Upper lobe of left lung (tissue), 4 donors: ENCODE measurements around the gene PCDH1.

Experiments used
- POLR2A ChIP-seq, 4 donors: fragments of 450-650 bp; IDR thresholded peaks; one replicate each; pipeline ENCODE4 v1.5.1; 2016 to 2017; ENCODE audit warnings: antibody characterized with exemption in 4 of 4, mild to moderate bottlenecking in 2 of 4
- TF ChIP-seq, protein P1 (sequence below), 6 experiments: fragments of 450-650 bp in 4 of 6; fragments of 200-600 bp in 2 of 6; sonication (generic) in 2 of 6; IDR thresholded peaks; one replicate each; pipeline ENCODE4 v1.5.1; 2016 to 2019; ENCODE audit warnings: antibody characterized with exemption in 6 of 6

DNA sequence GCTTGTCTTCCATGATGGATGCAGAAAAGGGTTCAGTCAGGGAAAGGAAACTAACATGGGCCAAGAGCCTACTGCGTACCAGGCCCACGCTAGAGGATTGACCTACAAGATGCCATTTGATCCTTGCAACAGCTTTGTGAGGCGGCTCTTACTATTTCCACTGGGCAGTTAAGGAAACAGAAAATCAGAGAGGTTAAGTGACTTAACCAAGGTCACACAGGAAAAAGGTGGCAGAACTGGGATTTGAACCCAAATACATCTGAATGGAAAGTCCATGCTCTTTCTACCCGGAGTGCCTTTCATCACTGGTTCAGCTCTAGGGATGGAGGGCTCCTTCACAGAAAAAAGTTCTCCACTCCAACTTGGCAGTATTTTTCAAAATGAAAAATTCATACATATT lies 50.0 kb downstream of the PCDH1 start:
- TF ChIP-seq, protein P1, sequence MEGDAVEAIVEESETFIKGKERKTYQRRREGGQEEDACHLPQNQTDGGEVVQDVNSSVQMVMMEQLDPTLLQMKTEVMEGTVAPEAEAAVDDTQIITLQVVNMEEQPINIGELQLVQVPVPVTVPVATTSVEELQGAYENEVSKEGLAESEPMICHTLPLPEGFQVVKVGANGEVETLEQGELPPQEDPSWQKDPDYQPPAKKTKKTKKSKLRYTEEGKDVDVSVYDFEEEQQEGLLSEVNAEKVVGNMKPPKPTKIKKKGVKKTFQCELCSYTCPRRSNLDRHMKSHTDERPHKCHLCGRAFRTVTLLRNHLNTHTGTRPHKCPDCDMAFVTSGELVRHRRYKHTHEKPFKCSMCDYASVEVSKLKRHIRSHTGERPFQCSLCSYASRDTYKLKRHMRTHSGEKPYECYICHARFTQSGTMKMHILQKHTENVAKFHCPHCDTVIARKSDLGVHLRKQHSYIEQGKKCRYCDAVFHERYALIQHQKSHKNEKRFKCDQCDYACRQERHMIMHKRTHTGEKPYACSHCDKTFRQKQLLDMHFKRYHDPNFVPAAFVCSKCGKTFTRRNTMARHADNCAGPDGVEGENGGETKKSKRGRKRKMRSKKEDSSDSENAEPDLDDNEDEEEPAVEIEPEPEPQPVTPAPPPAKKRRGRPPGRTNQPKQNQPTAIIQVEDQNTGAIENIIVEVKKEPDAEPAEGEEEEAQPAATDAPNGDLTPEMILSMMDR (IDR thresholded peaks at IDR 0.05): no peak
- no peak for TF ChIP-seq POLR2A (IDR thresholded peaks at IDR 0.05)
